GM21737 (cell line): ENCODE measurements around the gene ERN1.

Source experiments
- ATAC-seq: cut with Tn5 transposase; IDR thresholded peaks from one replicate; pipeline ENCODE4 v1.9.1; 2021; ENCODE audit warnings: mild to moderate bottlenecking, moderate library complexity; ENCODE audit not compliant: unreplicated experiment

The ERN1 gene

GRCh38 chr17:64090144-64090543 is 39.8 kb downstream of the ERN1 start:
- ATAC-seq, result no peak

DNA sequence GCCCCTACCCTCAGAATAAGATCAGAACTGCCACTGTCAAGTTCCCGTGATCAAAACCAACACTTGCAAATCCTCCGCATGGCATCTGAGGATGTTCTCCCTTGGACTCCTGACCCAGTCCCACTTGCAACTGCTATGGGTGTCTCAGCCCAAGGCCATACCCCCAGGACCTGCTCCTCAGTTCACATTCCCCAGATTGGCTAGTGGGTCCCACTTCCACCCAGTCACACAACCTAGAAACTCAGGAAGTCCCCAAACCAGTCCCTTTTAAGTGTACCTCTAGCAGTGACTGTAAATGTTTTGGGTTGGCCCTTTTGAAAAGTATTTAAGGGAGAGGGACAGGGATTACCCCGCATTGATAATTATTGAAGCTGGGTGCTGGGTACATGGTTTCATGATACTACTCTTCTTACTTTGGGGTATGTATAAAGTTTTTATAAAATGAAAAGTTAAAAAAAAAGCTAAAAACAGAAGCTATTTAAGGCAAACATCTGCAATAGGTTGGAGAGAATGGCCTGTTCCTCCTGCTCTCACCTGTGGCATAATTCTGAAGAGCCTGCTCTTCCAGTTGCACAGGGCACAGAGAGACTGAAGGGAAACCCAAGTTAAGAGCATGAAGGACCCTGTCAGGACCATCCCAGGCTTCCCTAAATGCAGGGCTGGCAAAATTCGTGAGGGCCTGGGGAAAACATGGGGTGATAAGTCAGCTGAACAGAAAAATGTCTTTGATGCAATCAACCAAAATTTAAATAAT is 42.5 kb downstream of the ERN1 start:
- no peak for ATAC-seq

- ATAC-seq, result no peak
Observed at GRCh38 chr17:64085650-64086005, 44.3 kb downstream of the ERN1 start.

DNA sequence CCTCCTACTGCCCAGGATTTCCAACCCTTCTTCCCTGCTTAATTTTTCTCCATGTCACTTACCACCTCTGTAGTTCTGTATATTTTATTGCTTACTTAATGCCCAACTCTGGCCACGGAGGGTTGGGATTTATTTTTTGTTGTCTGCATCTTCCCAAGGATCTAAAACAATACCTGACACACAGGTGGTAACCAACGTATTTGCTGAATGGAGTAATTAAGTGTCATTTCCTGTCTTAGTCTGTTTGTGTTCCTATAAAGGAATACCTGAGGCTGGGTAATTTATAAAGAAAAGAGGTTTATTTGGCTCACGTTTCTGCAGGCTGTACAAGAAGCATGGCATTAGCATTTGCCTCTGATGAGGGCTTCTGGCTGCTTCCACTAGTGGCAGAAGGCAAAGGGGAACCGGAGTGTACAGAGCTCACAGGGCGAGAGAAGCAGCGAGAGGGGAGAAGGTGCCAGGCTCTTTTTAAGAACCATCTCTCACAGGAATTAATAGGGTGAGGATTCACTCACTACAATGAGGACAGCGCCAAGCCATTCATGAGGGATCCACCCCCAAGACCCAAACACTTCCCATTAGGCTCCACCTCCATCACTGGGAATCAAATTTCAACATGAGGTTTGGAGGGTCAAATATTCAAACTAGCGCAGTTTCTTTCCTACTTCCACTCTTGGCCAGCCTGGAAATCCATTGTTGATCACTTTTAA is 44.8 kb downstream of the ERN1 start:
- ATAC-seq, result no peak

DNA sequence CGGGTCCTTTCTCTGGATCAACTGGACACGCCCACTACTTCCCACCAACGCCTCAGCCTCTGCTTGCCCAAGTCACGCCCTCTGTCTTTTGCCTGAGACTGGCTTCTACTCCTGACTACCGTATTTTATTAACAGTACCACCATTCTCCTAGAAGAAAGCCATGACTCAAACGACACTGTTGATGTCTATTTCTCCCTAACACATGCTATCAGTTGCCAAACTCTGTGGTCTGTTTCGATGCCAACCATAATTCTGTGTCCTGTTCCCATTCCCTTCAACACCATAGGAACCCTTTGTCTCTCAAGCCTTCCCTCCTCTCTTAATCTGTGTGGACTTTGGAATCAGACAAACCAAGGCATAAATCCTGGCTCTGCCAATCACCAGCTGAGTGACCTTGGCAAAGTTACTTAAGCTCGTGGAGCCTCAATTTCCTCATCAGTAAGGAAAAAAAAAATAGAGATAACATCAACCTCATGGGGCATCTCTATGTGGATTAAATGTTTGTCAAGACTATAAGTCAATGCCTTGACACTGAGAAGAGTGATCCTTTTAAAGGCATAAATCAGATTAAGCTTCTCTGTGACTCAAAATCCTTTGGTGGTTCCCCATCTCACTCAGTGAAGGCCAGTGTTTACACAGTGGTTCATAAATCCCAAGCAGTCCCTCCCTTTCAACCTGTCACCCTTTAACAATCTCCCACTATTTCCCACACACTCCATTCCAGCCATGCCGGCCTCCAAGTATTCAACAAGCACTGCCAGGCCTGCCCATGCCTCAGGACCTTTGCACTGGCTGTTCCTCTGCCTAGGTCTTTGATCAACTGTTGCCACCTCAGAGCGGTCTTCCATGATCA is 45.6 kb downstream of the ERN1 start:
- no peak for ATAC-seq

DNA sequence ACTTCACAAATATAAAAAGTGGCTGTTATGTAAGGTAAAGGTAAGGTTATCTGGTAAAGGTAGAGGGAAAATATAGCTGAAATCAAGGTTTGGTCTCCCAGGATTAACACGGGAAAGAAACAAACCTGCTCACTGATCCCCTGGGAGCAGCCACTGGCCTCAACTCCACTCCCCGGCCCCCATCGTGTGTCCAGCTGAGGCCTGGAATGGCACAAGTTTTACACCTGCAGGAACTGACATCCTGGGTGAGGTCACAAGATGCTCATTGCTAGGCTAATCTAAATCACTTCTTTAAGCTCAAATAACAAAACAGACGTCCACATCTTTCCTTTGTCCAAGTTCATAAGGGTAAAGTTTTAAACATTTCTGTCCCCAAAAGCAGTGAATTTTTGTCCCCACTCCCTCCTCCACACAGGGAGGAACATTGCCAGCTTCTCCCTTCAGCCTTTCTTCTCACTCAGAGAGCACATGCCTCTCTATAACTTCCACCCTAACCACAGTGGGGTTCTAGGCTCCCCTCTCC is 46.3 kb downstream of the ERN1 start:
- ATAC-seq, result no peak

- no peak for ATAC-seq
Observed at GRCh38 chr17:64083093-64083492, 46.9 kb downstream of the ERN1 start.

DNA sequence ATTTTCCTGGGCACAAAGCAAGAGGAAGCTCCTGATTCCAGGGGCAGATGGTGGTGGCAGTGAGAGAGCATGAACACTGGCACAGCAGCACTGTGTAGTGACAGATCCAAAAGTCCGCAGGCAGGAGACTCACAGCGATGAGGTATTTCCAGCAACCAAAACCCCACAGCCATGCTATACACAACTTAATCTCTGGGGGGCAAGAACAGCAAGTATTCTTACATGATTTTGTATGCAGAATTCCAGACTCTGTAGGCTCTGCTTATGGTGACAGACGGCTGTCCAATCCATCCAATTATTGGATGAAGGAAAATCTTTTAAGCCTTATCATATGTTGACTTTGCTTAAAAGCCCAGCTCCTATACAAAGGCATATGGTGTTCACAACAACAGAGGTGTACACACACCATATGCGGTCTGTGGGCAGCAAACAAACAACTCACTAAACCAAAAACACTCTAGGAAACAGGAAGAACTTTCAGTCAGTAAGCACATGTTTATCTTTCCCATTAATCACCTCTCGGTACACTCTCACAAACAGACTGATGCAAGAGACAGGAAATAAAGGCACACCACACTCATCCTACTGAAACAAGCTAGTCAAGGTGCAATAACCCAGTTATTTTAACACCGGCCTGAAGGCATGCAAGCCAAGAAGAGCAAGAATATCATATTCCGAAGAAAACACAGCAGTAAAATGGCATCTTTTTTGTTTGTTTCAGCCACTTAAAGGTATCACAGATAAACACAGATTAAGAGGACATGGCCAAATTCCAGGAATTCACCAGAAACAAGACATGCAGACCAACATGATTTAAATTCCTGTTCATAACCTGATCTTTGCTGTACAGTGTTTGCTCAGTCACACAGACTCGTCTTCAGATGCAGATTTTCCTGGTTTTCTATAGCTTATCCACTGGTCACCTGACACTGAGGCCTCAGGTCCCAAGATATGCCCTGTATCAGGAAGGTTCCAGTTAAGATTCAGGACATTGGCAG is 47.8 kb downstream of the ERN1 start:
- ATAC-seq, result peak; percentile 58

- ATAC-seq, result no peak
Observed at GRCh38 chr17:64080174-64080618, 49.7 kb downstream of the ERN1 start.

- ATAC-seq, result no peak
Observed at GRCh38 chr17:64077379-64077778, 52.6 kb downstream of the ERN1 start.

DNA sequence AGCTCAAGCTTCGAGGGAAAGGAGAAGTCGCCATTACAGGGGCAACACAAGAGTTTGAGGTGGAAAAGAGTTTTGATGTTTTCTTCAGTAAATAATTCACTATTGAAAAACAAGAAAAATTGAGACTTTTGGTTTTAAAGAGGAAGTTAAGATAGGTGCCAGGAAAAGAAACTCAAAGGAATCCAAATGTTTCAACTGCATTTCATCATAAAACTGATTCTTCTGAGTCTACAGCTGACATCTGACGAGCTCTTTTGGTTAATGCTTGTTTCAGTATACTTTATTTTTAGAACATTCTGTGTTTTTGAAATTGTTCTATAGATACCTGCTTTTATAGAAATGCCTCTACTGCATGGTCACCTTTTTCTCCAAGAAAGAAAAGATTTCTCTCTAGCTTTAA is 54.0 kb downstream of the ERN1 start:
- ATAC-seq, result peak; percentile 41

DNA sequence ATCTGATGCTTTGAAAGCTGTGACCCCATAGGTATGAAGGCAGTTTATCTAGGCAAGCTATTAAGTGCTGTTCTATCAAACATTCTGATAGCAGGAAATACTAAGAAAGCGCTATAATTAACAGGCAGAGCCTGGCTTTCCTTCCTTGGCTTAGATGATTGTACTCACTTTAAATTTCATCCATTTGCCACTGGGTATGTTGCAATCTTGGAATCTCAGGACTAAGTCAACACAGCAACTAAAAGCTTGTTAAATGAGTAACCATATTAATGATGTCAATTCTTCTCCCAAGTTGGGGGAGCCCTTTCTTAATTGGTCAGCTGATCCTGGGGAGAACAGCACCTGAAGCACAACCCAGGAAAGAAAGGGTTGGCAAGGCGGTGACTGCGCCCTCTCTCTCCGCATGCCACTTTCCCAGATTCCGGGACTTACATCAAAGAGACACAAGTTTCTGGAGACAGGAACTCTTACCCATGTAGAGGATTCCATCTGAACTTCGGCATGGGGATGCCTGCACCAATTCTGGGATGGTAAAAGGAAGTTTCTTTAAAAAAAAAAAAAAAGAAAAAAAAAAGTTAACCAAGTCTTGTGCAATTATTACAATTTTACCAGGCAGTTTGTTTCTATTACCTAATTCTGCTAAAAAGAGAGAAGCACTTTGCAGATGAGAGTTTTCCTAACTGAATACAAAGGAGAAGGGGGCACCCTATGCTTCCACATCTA is 55.1 kb downstream of the ERN1 start:
- ATAC-seq, result no peak

DNA sequence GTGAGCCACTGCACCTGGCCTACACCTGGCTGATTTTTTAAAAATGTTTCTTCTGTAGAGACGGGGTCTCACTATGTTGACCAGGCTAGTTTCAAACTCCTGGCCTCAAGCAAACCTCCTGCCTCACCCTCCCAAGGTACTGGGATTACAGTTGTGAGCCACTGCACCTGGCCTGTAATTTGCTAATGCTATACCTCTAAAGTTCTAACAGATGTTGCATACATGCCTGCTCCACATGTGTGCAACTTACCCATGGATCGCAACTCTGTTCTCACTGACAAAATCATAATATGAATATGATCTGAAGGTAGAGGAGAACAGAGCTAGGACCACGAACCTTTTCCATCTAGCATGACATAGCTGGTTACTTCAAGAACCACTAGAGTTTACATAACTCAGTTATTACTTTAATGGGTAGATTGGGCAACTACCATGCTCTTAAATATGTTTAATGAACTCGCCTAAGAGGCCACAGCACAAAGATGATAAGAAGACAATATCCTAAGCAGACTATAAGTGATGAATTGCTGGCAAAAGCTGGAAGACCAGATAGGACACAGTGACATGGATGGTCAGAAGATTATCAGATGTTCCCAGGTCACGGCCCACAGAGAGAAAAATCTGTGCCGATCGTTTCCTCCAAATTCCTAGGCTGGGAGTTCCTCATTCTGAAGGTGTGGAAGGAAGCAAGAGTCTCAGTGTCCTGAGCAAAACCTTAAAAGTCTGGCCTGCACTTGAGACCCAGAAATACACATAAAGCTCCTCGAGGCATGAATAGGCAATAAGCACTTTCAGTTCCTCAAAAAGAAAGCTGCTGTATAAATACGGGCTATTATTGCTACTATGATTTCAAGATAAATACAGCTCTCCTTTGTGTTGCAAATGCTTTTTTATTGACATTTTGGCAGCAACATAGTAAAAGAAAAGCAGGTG is 55.9 kb downstream of the ERN1 start:
- ATAC-seq, result peak; percentile 54

- no peak for ATAC-seq
Observed at GRCh38 chr17:64071111-64071510, 58.8 kb downstream of the ERN1 start.

- no peak for ATAC-seq
Observed at GRCh38 chr17:64070213-64070612, 59.7 kb downstream of the ERN1 start.

- ATAC-seq, result no peak
Observed at GRCh38 chr17:64069143-64069542, 60.8 kb downstream of the ERN1 start.

DNA sequence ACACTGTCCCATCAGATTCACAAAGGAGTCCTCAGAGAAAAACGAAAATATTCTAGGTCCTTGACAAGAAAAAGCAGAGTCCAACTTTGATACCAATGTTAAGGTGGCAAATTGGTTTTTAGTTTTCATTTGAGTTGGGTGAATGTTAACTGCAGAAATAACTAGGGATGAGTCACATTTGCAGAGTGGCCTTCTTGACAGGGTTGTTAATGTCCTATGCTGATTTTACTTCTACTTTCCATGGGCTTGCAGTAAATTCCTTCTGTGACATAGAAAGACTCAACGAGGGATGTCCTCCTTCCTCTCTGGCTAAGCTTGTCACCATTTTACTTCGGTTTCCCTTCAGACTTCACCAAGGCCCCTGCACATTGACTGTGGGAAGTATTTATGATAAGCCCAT is 62.3 kb downstream of the ERN1 start:
- no peak for ATAC-seq

DNA sequence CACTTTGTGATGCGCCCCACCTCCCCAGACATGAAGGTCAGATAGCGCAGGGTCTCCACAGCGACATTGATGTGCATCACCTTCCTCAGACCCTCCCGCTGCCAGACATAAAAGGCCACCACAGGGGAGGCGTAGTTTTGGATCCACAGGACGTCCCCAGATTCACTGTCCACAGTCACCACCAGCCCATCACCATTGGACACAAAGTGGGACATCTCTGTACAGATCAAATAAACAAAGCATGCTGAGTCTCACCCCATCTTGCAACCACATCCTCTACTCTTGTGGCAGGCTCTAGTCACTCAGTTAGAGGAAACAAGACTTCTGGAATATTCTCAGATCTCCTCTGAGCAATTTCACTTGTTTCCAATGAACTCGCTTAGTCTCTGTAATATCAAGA is 63.2 kb downstream of the ERN1 start:
- no peak for ATAC-seq
